Activated naive CD4-positive, alpha-beta T cell treated with anti-CD3 and anti-CD28 coated beads, Interleukin-2, amount 50 U/mL, for 72 hours (primary cell): ENCODE measurements around the gene C11orf58. TPM values are rescaled to one million over a fixed set of nuclear protein-coding genes. Genes with fewer than 3 reads are reported as not detected.
A peak's percentile ranks its signal among the peaks of the same experiment; 100 is the strongest.

ENCODE experiments used
- ATAC-seq, 2 donors: fragments of 150-1000 bp; cut with Tn5 transposase; 2 replicates each; pipeline ENCODE4 v1.10.0; 2021; ENCODE audit warnings: mild to moderate bottlenecking in 2 of 2, moderate library complexity in 2 of 2
- DNase-seq, 2 donors: peaks; one replicate each; pipeline ENCODE4 v3.0.0; 2021 to 2022; ENCODE audit warnings: low spot score in 2 of 2
- H3K27ac Mint-ChIP-seq, 2 donors: one replicate each; pipeline ENCODE4 v1.8.0; 2022; ENCODE audit warnings: mild to moderate bottlenecking in 2 of 2, mixed read lengths in 2 of 2
- H3K36me3 Mint-ChIP-seq, 2 donors: one replicate each; pipeline ENCODE4 v1.8.0; 2022; ENCODE audit warnings: mixed read lengths in 2 of 2
- H3K9me3 Mint-ChIP-seq, 2 donors: one replicate each; pipeline ENCODE4 v1.8.0; 2022; ENCODE audit warnings: mixed read lengths in 2 of 2
- total RNA-seq, 2 donors: library from RNA; stranded (reverse); gene quantifications; one replicate each; pipeline ENCODE4 v1.2.3, GENCODE V29; 2022

Gene C11orf58
- total RNA-seq, 2 donors from 2014 or later = 125 to 139 TPM

DNA sequence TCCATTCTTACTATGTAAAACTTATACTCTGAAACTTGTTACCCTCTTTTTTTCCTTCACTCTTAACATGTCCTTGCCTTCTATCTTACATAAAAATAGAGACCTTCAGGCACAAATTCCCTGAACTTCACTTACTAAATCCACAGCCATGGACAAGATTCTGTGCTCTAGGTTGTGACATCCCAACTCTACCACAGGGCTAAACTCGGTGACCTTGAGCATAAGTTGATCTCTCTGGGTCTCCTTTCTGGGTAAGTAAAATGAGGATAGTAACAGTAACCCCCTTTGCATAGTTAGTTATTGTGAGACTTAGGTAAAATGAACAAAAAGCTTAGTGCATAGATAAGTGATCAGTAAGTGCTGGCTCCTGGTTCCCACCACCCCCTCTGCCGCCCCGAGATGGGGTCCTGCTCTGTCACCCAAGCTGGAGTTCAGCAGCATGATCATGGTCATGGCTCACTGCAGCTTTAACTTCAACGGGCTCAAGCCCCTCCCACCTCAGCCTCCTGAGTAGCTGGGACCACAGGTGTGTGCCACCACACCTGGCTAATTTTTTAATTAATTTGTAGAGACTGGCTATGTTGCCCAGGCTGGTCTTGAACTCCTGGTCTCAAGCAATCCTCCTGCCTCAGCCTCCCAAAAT, 20.1 kb downstream of the C11orf58 start:
- Mint-ChIP-seq H3K27ac (peak overlapping the region; percentile 25 to 52), H3K9me3 (no peaks in the 10 kb centered on the region), H3K36me3 (peaks cover 0 to 23% of the 10 kb centered on the region in 2 donors)
- ATAC-seq = no peak
- DNase-seq = no peak

DNA sequence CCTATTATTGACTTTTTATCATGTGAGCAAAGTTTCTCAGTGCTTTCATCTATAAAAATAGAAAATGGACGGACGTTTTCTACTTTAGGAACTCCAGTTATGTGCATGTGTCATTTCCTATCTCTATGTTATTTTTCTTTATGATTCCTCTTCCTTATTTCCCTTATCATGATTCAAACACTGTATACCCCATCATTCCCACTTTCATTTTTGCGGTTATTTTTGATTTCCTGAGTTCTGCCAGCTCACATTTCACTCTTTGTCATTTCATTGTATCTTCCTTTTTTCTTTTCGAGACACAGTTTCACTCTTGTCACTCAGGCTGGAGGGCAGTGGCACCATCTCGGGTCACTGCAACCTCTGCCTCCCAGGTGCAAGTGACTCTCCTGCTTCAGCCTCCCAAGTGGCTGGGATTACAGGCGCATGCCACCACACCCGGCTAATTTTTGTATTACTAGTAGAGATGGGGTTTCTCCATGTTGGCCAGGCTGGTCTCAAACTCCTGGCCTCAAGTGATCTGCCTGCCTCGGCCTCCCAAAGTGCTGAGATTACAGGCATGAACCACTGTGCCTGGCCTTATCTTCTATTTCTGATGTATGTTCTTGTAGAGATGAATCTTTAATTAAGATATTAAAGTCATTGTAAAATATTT, 21.5 kb downstream of the C11orf58 start:
- H3K27ac Mint-ChIP-seq = peak overlapping the region in 1 of 2 donors; percentile 52
- ATAC-seq (peak; percentile 48 to 74), DNase-seq (no peak)
- H3K36me3 Mint-ChIP-seq = peaks cover 0 to 11% of the 10 kb centered on the region in 2 donors
- no peaks in the 10 kb centered on the region for H3K9me3 Mint-ChIP-seq

DNA sequence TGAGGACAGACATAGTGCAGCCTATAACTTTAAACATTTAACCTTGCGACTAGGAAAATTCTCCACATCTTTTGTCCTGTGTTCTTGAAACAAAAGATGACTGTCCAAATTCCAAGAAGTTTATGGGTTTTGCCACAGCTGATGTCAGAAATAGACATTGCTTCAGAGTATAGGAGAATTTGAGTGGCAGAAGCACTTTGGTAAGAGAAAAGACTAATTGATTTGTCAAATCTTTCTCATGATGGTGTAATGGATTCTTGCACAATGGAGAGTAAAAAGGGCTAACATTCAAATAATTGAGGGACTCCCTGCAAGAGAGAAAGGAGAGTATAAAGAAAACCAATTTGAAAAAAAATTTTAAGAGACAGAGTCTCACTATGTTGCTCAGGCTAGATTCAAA, 25.3 kb downstream of the C11orf58 start:
- Mint-ChIP-seq H3K9me3 (no peaks in the 10 kb centered on the region), H3K36me3 (no peaks in the 10 kb centered on the region), H3K27ac (no peak overlapping the region)
- no peak for DNase-seq
- no peak for ATAC-seq

DNA sequence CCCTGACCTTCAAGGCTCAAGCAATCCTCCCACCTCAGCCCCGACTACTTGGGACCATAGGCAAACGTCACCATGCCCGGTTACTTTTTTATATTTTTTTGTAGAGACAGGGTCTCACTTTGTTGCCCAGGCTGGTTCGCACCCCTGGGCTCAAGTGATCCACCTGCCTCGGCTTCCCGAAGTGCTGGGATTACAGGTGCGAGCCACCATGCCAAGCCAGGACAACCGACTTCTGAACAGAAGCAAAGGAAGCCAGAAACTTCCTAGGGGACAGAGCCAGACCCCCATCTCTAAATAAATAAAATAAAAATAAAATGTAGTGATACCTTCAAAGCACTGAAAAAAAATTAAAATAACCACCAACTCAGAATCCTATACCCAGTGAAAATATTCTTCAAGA, 26.4 kb downstream of the C11orf58 start:
- H3K36me3 Mint-ChIP-seq = no peaks in the 10 kb centered on the region
- no peaks in the 10 kb centered on the region for H3K9me3 Mint-ChIP-seq

DNA sequence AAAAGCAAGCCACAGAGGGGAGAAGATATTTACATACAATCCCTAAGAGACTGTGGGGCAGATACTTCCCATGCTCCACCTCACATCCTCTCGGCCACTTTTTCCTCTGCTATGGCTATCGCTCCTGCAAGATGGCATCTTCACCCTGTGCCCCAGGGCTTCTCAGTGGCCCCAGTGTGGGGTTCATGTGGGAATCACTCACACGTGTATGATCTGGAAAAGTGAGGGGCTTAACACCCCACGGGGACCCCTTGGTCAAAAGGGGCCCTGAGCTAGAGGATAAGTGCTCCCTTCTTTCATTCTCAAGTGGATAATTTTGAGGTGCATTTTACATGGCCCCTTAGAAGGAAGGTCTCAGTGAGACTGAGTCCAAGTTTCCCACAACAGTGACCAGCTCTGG, 28.7 kb downstream of the C11orf58 start:
- Mint-ChIP-seq H3K9me3 (no peaks in the 10 kb centered on the region), H3K27ac (no peak overlapping the region), H3K36me3 (no peaks in the 10 kb centered on the region)
- ATAC-seq (no peak), DNase-seq (no peak)

More for the DNA sequence above, 26.4 kb downstream of the C11orf58 start:
- no peak for DNase-seq
- ATAC-seq = no peak
- no peak overlapping the region for H3K27ac Mint-ChIP-seq

DNA sequence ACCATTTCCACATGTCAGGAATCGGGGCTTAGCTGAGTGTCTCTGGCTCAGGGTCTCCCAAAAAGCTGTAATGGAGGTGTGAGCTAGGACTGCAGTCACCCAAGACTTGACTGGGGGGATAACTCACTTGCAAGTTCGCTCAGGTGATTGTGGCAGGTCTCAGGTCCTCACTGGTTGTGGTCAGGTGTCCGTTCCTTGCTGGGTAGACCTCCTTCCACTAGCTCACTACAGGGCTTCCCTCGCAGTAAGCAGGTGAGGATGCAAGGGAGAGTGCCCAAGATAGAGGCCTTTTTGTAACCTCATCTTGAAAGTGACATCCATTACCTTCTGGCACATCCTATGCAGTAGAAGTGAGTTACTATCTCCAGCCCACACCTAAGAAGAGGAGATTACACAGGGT, 29.5 kb downstream of the C11orf58 start:
- Mint-ChIP-seq H3K9me3 (no peaks in the 10 kb centered on the region), H3K27ac (no peak overlapping the region), H3K36me3 (no peaks in the 10 kb centered on the region)
- ATAC-seq = no peak
- DNase-seq = no peak

DNA sequence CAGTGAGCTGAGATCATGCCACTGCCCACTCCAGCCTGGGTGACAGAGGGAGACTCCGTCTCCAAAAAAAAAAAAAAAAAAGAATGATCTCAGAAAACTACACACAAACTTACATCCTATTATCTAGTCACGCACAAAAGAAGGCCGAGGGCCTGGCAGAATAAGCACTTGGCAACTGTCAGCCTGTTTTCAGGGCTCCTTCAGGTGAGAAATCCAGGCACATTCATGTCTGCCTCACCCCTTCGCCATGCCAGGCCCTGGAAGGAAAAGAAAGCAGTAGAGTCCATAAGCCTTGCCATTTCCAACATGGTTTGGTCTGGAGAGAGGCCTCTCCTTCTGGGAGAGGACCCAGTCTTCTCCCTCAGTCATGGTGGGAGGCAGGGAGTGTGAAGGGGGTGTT, 30.9 kb downstream of the C11orf58 start:
- DNase-seq (no peak), ATAC-seq (no peak)
- Mint-ChIP-seq H3K27ac (no peak overlapping the region), H3K9me3 (no peaks in the 10 kb centered on the region), H3K36me3 (no peaks in the 10 kb centered on the region)

DNA sequence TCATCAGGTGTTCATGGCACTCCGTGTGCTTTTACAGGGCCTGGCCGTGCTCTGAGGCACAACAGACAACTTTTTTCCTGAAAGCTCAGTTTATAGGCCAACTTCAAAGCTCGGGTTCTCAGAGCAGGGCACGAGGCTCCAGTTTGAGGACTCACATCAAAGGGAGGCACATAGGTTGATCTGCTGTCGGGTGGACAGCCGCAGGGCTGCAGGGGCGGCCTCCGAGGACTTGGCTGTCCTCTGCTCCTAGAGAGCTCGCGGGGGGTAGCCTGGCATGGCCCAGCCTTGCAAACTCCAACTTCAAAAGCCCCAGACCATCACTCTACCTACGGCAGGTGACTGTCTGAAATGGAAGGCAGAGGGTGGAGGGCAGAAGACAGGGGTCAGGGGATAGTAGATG, 31.6 kb downstream of the C11orf58 start:
- H3K36me3 Mint-ChIP-seq = no peaks in the 10 kb centered on the region
- H3K9me3 Mint-ChIP-seq = no peaks in the 10 kb centered on the region
- ATAC-seq (no peak), DNase-seq (peak in 1 of 2 donors; percentile 38)
- H3K27ac Mint-ChIP-seq = no peak overlapping the region

DNA sequence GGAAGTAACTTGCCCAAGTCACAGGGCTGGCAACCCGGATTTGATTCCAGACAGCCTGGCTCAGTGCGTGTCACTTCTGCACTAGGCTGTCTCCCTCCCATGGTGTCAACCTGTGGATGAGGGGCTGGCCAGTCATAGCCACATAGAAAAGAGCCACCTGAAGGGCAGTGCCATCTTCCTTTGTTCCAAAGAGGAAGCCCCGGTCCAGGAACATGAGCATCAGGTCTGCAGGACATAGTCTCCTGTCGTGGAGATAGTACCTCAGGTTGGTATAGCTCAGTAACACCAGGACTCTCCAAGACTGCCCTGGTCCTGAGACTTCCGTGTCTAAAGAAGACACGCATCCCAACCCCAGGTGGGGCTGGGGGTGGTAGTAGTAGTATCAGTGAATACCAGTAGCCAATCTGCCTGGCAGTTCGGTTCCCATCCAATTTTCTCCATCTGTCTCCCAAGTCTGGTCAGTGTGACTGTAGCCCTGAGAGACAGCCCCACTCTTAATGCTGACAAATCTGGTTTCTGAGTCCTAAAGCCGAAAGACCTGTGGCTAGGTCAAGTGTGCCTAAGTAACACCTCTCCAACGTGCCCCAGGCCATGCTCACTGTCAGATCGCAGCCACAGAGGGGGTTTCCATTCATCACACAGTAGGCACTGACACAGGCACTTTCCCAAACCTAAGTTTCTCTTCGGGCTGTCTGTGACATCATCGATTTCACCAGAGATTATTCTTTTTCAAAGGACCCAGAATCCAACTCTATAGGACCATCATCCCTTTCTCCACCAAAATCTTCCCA, 33.1 kb downstream of the C11orf58 start:
- Mint-ChIP-seq H3K9me3 (no peaks in the 10 kb centered on the region), H3K36me3 (no peaks in the 10 kb centered on the region), H3K27ac (no peak overlapping the region)
- no peak for ATAC-seq
- DNase-seq = peak in 1 of 2 donors; percentile 34

DNA sequence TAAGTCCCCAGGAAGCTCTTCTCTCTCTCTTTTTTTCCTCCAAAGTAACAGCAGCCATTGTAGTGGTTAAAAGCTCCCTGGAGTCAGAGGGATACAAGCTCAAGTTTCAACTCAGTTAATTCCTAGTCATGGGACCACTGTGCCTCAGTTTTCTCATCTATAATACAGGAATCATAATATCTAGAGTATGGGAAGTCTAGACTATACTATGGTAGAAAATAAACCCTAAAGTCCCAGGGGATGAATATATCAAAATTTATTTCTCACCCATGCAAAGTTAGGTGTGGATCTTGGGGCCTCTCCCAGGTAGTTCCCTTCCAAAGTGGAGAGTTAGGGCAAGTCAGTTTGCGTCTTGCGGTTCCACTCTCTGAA, 33.7 kb downstream of the C11orf58 start:
- Mint-ChIP-seq H3K36me3 (no peaks in the 10 kb centered on the region), H3K27ac (no peak overlapping the region), H3K9me3 (no peaks in the 10 kb centered on the region)
- no peak for ATAC-seq
- DNase-seq = no peak

DNA sequence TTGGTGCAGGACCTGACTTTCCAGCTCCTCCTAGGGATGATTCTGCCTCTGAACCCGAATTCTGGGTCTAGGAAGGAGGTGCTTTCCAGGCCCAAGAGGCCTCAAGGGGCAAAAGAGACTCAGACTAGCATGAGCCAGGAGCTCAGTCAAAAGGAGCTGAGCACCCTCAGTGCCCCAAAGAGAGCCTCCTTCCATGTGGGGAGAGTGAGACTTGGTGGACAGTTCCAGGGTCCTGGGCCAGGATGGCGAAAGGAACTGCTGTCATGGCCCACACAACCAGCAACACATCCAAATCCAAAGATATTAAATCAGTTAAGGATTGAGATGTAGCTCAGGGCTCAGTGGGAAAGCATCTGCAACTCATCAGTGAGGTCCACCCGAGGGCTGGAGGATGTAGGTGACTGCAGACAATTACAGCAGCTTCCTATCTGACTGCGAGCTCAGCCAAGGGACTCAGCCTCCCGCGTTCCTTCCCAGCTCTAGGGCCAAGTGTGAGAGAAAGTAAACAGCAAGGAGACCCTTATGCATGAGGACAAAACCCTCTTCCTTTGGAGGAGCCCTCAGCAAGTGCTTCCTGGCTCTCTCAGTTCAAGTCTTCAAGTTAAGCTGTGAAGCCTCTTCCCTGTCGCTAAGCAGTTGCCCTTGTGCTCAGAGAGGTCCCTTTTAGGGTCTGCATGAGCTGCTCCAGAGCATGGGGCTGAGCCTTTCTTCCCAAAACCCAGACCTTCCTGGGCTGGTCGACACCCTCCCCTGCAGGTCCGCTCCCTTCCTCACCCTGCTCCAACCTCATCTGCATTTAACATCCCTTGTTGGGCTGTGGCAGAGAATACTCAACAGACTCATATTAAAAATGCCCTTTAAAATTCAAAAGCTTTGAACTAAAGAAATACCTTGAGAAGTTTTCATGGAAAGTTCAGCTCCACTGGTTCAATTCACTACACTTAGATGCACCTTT, 35.8 kb downstream of the C11orf58 start:
- DNase-seq (peak in 1 of 2 donors; percentile 21), ATAC-seq (no peak)
- Mint-ChIP-seq H3K9me3 (no peaks in the 10 kb centered on the region), H3K36me3 (no peaks in the 10 kb centered on the region), H3K27ac (no peak overlapping the region)

DNA sequence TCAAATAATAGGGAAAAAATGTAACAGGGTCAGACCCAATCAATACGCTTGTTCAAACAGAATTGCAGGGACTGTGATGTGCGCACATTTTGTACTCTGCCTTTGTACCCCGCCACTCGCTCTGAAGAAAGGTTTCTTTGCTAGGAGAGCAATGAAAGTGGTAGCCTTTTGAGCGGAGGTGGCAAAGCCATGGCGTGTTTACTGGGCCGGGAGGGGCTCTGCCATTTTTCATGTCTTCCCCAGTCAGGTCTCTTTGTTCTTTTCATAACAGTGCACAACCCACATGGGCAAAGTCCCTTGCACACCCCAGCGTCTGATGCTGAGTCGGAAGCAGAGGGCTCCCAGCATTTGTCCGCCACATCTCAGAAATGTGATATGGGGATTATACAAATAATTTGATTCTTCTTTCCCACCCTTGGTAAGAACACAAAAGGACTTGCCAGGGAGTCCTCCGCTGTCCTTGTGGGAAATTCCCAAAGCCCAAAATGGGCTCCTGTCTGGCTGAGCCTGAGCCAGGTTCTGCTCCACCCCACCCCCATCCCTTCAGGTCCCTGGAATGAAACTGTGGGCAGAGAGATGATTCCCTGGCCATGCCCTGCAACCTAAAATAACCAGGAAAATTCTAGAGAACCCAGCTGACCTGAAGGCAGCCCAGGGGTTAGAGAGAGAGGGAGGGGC, 36.6 kb downstream of the C11orf58 start:
- H3K9me3 Mint-ChIP-seq = no peaks in the 10 kb centered on the region
- H3K36me3 Mint-ChIP-seq = no peaks in the 10 kb centered on the region
- DNase-seq = peak in 1 of 2 donors; percentile 18
- no peak for ATAC-seq
- H3K27ac Mint-ChIP-seq = no peak overlapping the region

DNA sequence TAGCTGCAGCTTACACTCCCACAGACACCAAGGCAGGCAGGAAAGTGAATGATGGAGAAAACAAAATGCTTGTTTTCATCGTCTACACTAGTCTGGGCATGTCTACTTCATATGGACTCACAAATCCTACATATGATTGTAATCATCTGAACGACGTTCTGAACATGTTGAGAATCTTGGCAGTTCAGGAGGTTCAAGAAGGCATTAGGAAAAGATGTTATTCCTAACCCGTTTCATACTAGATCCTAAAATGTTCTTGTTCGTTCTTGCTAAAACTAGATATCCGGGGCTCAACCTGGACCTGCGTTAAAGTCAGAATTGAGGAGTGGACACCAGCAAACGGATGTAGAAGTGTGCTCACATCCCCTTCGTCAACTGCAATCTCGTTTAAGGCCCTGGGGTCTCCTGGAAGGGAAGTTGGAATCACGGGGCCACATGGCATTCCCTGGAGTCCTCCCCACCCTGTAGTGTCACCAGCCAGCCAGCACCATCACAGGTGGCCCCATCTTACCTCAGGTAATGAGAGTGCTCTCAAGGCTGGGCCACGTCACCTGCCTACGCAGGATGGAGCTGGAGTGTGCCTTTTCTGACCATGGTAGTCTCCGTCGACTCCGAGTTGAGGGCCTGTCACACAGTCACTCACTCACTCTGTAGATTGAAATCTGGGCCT, 37.3 kb downstream of the C11orf58 start:
- DNase-seq (peak in 1 of 2 donors; percentile 13), ATAC-seq (no peak)
- no peaks in the 10 kb centered on the region for H3K36me3 Mint-ChIP-seq
- peak overlapping the region in 1 of 2 donors; percentile 59 for H3K27ac Mint-ChIP-seq
- no peaks in the 10 kb centered on the region for H3K9me3 Mint-ChIP-seq

DNA sequence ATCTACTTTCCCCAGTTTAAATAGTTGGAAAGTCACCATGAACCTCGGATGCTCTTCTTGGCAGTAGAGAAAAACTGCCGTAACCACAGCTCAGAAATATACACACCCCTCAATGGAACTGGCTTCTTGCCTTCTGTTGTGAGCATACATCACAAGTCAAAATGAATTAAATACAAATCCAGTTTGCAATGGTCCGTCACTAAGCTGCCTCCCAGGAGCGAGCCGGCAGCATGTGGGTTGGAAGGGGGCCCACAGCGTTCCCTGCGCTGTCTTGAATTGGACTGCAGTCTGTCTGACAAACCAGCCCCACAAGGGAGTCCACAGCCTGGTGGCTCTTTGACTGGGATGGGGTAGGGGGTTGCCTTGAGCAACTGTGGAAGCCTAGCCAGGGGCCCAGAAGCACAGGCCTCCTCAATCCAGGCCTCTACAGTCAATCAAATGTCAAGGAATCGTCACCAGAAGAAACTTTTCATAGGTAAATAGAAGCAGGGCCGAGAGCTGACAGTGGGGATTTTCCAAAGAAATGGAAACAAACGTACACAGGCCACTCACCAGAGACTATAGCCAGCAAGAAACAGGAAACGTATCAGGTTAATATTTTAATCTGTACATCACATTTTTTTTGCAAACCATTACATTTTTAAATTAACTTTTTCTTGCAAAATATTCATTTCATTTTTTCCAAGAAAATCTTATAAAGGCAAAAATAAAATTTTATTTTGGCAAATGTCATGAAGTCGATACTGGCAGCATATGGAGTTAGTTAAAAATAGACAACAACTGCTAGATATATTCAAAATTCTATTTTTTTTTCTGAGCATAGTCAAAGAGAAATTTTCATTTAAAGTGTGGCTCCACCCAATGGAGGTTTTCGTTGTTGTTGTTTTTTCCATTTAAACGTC, 38.5 kb downstream of the C11orf58 start:
- no peak overlapping the region for H3K27ac Mint-ChIP-seq
- no peaks in the 10 kb centered on the region for H3K36me3 Mint-ChIP-seq
- no peaks in the 10 kb centered on the region for H3K9me3 Mint-ChIP-seq
- DNase-seq (peak in 1 of 2 donors; percentile 30), ATAC-seq (no peak)

DNA sequence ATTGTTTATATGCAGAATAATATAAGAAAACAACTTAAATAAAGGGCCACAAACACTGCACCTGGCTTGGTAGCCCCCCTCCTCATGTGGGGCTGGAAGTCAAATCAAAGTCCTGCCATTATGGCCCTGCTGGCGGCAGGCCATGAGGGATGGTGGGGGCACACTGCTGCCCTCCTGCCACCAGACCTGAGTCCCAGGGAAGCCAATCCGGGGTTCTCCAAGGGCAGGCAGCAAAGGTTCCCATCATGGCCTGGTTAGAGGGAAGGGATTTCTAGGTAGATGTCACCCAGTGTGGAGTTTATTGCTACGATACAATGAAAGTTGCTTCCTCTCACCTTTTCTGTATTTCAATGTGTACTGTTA, 39.1 kb downstream of the C11orf58 start:
- H3K27ac Mint-ChIP-seq = no peak overlapping the region
- ATAC-seq (no peak), DNase-seq (no peak)
- H3K9me3 Mint-ChIP-seq = no peaks in the 10 kb centered on the region
- H3K36me3 Mint-ChIP-seq = no peaks in the 10 kb centered on the region
